ENCODE measurements around the gene PLEKHA4. TPM values are rescaled to one million over a fixed set of nuclear protein-coding genes. Genes with fewer than 3 reads are reported as not detected.

Gene PLEKHA4
- total and polyA plus RNA-seq, 2 of the 13 experiments (the other 11 are each of a cell fraction or from before 2014, with no cell fraction given) = 4.8 to 6.0 TPM

- TF ChIP-seq ZBTB3 (CRISPR knock-in tag; IDR thresholded peaks at IDR 0.05; ENCODE audit: borderline replicate concordance, low read depth) (no peak), MIER2 (CRISPR knock-in tag; IDR thresholded peaks at IDR 0.05) (peak; percentile 53; the same call in 1 of the 2 replicates), FOXK1 (CRISPR knock-in tag; IDR thresholded peaks at IDR 0.05; ENCODE audit: borderline replicate concordance, low read depth) (peak; percentile 35; the same call in 1 of the 2 replicates), GATAD1 (CRISPR knock-in tag; IDR thresholded peaks at IDR 0.05) (peak; percentile 61), ZNF740 (CRISPR knock-in tag; IDR thresholded peaks at IDR 0.05) (no peak), HMG20B (CRISPR knock-in tag; conservative IDR thresholded peaks at IDR 0.05) (0 out of 2 replicates have a peak, but pooled peaks have one; percentile 58), MAZ (IDR thresholded peaks at IDR 0.05; ENCODE audit: borderline replicate concordance, low read depth, low read length) (peak; percentile 52; the same call in 1 of the 2 replicates), MAZ (CRISPR knock-in tag; IDR thresholded peaks at IDR 0.05; ENCODE audit: low read depth) (peak; percentile 62; the same call in 1 of the 2 replicates), ZNF772 (CRISPR knock-in tag; IDR thresholded peaks at IDR 0.05) (peak; percentile 59; the same call in 1 of the 2 replicates), ZNF274 (CRISPR knock-in tag; IDR thresholded peaks at IDR 0.05) (peak; percentile 24; the same call in 1 of the 2 replicates), ZNF737 (CRISPR knock-in tag; IDR thresholded peaks at IDR 0.05; ENCODE audit: borderline replicate concordance) (no peak), ZGPAT (CRISPR knock-in tag; IDR thresholded peaks at IDR 0.05) (peak; percentile 55; the same call in 1 of the 2 replicates), ZNF350 (CRISPR knock-in tag; IDR thresholded peaks at IDR 0.05; ENCODE audit: borderline replicate concordance, low read depth) (peak; percentile 73; the same call in 1 of the 2 replicates), ZSCAN25 (CRISPR knock-in tag; IDR thresholded peaks at IDR 0.05) (peak; percentile 96), ZNF644 (CRISPR knock-in tag; IDR thresholded peaks at IDR 0.05; ENCODE audit: low read depth) (no peak), HMG20A (CRISPR knock-in tag; IDR thresholded peaks at IDR 0.05; ENCODE audit: borderline replicate concordance) (peak; percentile 31; the same call in 1 of the 2 replicates), SAP130 (CRISPR knock-in tag; IDR thresholded peaks at IDR 0.05; ENCODE audit: low read depth) (peak; percentile 84)
- TF ChIP-seq, protein P1, sequence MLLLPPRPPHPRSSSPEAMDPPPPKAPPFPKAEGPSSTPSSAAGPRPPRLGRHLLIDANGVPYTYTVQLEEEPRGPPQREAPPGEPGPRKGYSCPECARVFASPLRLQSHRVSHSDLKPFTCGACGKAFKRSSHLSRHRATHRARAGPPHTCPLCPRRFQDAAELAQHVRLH (CRISPR knock-in tag; IDR thresholded peaks at IDR 0.05; ENCODE audit: borderline replicate concordance, low read depth) = peak; percentile 63; the same call in 1 of the 2 replicates
- TF ChIP-seq, protein P2, sequence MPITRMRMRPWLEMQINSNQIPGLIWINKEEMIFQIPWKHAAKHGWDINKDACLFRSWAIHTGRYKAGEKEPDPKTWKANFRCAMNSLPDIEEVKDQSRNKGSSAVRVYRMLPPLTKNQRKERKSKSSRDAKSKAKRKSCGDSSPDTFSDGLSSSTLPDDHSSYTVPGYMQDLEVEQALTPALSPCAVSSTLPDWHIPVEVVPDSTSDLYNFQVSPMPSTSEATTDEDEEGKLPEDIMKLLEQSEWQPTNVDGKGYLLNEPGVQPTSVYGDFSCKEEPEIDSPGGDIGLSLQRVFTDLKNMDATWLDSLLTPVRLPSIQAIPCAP (CRISPR knock-in tag; IDR thresholded peaks at IDR 0.05; ENCODE audit: low read depth) = no peak
- TF ChIP-seq, protein P3, sequence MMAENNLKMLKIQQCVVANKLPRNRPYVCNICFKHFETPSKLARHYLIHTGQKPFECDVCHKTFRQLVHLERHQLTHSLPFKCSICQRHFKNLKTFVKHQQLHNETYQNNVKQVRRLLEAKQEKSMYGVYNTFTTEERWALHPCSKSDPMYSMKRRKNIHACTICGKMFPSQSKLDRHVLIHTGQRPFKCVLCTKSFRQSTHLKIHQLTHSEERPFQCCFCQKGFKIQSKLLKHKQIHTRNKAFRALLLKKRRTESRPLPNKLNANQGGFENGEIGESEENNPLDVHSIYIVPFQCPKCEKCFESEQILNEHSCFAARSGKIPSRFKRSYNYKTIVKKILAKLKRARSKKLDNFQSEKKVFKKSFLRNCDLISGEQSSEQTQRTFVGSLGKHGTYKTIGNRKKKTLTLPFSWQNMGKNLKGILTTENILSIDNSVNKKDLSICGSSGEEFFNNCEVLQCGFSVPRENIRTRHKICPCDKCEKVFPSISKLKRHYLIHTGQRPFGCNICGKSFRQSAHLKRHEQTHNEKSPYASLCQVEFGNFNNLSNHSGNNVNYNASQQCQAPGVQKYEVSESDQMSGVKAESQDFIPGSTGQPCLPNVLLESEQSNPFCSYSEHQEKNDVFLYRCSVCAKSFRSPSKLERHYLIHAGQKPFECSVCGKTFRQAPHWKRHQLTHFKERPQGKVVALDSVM (CRISPR knock-in tag; IDR thresholded peaks at IDR 0.05) = peak; percentile 13; the same call in 1 of the 2 replicates
- TF ChIP-seq, protein P4, sequence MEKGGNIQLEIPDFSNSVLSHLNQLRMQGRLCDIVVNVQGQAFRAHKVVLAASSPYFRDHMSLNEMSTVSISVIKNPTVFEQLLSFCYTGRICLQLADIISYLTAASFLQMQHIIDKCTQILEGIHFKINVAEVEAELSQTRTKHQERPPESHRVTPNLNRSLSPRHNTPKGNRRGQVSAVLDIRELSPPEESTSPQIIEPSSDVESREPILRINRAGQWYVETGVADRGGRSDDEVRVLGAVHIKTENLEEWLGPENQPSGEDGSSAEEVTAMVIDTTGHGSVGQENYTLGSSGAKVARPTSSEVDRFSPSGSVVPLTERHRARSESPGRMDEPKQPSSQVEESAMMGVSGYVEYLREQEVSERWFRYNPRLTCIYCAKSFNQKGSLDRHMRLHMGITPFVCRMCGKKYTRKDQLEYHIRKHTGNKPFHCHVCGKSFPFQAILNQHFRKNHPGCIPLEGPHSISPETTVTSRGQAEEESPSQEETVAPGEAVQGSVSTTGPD (CRISPR knock-in tag; IDR thresholded peaks at IDR 0.05) = no peak
Measured at GRCh38 chr19:48907671-48908070, 39.3 kb upstream of the PLEKHA4 start (continued).
